Colonic mucosa (tissue), 4 donors: ENCODE measurements around the gene CMYA5. TPM values are rescaled to one million over a fixed set of nuclear protein-coding genes. Genes with fewer than 3 reads are reported as not detected.

Source experiments
- DNase-seq: peaks from one replicate; pipeline ENCODE4 v3.0.0-alpha.2; 2020
- H3K27ac ChIP-seq: fragments of 200-600 bp; one replicate; pipeline ENCODE4 v1.8.0; 2021
- H3K27me3 ChIP-seq: fragments of 200-600 bp; one replicate; pipeline ENCODE4 v1.8.0; 2021
- H3K36me3 ChIP-seq: fragments of 200-600 bp; one replicate; pipeline ENCODE4 v1.8.0; 2021
- H3K4me1 ChIP-seq: fragments of 200-600 bp; one replicate; pipeline ENCODE4 v1.8.0; 2021; ENCODE audit warnings: mild to moderate bottlenecking
- H3K4me3 ChIP-seq: fragments of 200-600 bp; one replicate; pipeline ENCODE4 v1.8.0; 2021
- H3K9ac ChIP-seq, 2 donors: one replicate each; pipeline ENCODE4 v1.7.0; 2013; ENCODE audit warnings: control low read depth in 2 of 2, low read depth in 2 of 2, low read length in 2 of 2
- H3K9me3 ChIP-seq: fragments of 200-600 bp; one replicate; pipeline ENCODE4 v1.8.0; 2021
- intact Hi-C: fragments of 100-400 bp; cut with DNase I; formaldehyde crosslinking; loops from one replicate; pipeline ENCODE4 v1.14.1; 2022
- total RNA-seq, 2 donors: library from RNA; stranded (reverse); fragmentation: NEBNext Ultra II Directional in 1 of 2; extraction: Animal tissue kit (Norgen Biotek cat#: 25700) in 1 of 2; gene quantifications; one replicate each; pipeline ENCODE4 v1.2.1, GENCODE V29; 2021
- TF ChIP-seq, protein P1 (sequence below): fragments of 200-600 bp; IDR thresholded peaks from one replicate; pipeline ENCODE4 v1.8.0; 2022; ENCODE audit warnings: antibody characterized with exemption, mild to moderate bottlenecking
- donor health status: healthy.
- donor health status: DM: no; HTN: no; CAD: no.
- donor health status: DM: no; HTN: no; CAD: no.

The CMYA5 gene
- total RNA-seq, 2 donors from 2014 or later = 0.30 to 0.66 TPM

DNA sequence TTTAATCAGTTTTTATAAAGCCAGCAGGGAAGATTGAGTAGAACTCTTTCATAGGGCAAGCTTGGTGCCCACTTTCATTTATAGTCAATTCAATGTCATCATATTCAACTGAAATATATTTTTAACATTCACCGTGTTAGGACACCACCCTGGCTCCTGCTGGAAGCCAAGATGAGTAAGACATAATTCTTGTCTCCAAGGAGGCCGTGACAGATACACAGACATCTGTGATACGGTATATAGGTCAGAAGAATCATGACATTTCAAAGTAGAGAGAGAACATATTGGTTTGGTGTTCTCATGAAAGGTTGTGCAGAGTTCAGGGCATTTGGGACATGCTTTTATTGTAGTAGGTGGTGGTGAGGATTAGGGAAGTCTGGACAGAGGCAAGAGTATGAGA lies 120.1 kb downstream of the CMYA5 start:
- Histone ChIP-seq H3K4me3 (no peak overlapping the region), H3K27ac (no peak overlapping the region), H3K9ac (no peak overlapping the region), H3K36me3 (no peaks in the 10 kb centered on the region), H3K27me3 (no peaks in the 10 kb centered on the region), H3K9me3 (no peaks in the 10 kb centered on the region), H3K4me1 (no peaks in the 10 kb centered on the region)
- TF ChIP-seq, protein P1, sequence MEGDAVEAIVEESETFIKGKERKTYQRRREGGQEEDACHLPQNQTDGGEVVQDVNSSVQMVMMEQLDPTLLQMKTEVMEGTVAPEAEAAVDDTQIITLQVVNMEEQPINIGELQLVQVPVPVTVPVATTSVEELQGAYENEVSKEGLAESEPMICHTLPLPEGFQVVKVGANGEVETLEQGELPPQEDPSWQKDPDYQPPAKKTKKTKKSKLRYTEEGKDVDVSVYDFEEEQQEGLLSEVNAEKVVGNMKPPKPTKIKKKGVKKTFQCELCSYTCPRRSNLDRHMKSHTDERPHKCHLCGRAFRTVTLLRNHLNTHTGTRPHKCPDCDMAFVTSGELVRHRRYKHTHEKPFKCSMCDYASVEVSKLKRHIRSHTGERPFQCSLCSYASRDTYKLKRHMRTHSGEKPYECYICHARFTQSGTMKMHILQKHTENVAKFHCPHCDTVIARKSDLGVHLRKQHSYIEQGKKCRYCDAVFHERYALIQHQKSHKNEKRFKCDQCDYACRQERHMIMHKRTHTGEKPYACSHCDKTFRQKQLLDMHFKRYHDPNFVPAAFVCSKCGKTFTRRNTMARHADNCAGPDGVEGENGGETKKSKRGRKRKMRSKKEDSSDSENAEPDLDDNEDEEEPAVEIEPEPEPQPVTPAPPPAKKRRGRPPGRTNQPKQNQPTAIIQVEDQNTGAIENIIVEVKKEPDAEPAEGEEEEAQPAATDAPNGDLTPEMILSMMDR = no peak
- no peak for DNase-seq
- intact Hi-C loops = no loop called here

- Histone ChIP-seq H3K9me3 (no peaks in the 10 kb centered on the region), H3K9ac (no peak overlapping the region), H3K4me3 (no peak overlapping the region), H3K27me3 (no peaks in the 10 kb centered on the region), H3K36me3 (no peaks in the 10 kb centered on the region), H3K4me1 (no peaks in the 10 kb centered on the region), H3K27ac (no peak overlapping the region)
- TF ChIP-seq, protein P1 = no peak
- no peak for DNase-seq
- intact Hi-C loops = no loop called here
These were observed 121.4 kb downstream of the CMYA5 start for GRCh38 chr5:79811081-79811480.

DNA sequence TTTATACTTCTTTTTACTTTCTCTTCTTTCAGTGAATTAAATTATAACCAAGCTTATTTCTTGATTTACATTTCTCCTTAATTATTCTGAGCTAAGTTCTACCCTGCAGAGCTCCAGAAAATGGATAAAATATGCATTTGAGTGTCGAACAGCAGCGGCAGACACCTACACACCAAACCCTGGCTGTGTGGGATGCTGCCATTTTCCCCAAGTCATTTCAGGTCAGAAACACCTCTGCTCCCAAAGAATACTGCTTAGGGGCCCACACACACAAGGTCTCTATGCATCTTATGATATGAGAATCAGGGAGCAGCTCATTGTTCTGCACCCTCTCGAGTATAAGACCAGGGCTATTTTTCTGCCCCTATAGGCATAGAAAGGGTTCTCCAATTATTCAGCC lies 122.3 kb downstream of the CMYA5 start:
- intact Hi-C loops = no loop called here
- no peaks in the 10 kb centered on the region for H3K9me3 ChIP-seq
- no peak overlapping the region for H3K9ac ChIP-seq
- TF ChIP-seq, protein P1 = no peak
- no peak overlapping the region for H3K27ac ChIP-seq
- H3K36me3 ChIP-seq = no peaks in the 10 kb centered on the region
- H3K27me3 ChIP-seq = no peaks in the 10 kb centered on the region
- no peaks in the 10 kb centered on the region for H3K4me1 ChIP-seq
- DNase-seq = no peak
- H3K4me3 ChIP-seq = no peak overlapping the region

DNA sequence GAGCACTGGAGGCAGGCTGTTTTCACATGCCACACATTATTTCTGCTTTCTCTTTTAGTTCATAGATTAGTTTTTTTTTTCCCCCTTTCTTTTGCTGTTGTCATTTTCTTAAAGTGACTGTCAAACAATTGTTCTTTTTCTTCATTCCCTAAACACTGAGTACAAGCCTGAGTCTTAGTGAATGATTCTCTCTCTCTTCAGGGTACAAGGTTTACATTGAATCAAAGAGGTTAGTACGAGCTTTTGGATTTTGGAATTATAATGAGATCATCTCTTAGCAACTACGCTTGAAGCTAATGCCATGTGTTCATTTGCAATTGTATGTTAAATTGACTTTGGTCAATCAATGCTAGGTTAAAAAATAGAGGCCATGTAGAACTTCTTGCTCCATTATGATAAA lies 125.1 kb downstream of the CMYA5 start:
- no peak overlapping the region for H3K9ac ChIP-seq
- intact Hi-C loops = no loop called here
- no peaks in the 10 kb centered on the region for H3K4me1 ChIP-seq
- no peak for DNase-seq
- no peaks in the 10 kb centered on the region for H3K9me3 ChIP-seq
- H3K27me3 ChIP-seq = no peaks in the 10 kb centered on the region
- TF ChIP-seq, protein P1 = no peak
- no peak overlapping the region for H3K27ac ChIP-seq
- H3K4me3 ChIP-seq = no peak overlapping the region
- H3K36me3 ChIP-seq = no peaks in the 10 kb centered on the region

GRCh38 chr5:79816014-79816413 lies 126.4 kb downstream of the CMYA5 start:
- intact Hi-C loops = no loop called here
- H3K4me1 ChIP-seq = no peaks in the 10 kb centered on the region
- DNase-seq = no peak

More at GRCh38 chr5:79816014-79816413, 126.4 kb downstream of the CMYA5 start:
- TF ChIP-seq, protein P1 = no peak
- no peak overlapping the region for H3K4me3 ChIP-seq
- no peak overlapping the region for H3K9ac ChIP-seq
- H3K27ac ChIP-seq = no peak overlapping the region
- no peaks in the 10 kb centered on the region for H3K36me3 ChIP-seq
- H3K27me3 ChIP-seq = no peaks in the 10 kb centered on the region
- no peaks in the 10 kb centered on the region for H3K9me3 ChIP-seq
